ENCODE measurements around the gene GCLC. TPM values are rescaled to one million over a fixed set of nuclear protein-coding genes. Genes with fewer than 3 reads are reported as not detected.

GCLC gene
- total RNA-seq, 1 donor from 2014 or later = 63.1 TPM

DNA sequence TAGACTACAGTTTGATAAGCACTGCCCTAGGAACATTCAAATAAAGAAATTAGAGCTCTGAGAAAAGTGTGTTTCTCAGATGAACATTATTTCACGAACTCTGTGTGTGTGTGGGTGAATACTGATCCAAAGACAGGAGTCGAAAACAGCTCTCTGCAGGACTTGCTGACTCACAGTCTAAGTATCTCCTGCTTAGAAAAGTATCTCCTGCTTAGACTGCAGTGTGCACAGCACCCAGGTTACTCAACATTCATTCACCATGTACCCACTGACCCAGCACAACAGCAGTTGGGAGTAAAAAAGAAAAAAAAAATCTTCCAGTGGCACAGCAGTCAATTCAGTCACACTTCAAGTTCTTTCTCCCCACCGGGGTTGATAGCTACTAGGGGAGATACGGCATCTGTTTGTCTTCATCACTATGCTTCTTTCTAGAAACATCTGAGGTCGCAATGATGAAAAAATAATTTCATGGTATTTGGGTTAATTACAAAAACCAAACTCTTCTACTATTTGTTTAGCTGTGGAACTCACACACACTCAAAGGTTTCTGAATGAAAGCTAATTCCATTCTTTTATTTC, 48.0 kb downstream of the GCLC start:
- TF ChIP-seq, protein P1, sequence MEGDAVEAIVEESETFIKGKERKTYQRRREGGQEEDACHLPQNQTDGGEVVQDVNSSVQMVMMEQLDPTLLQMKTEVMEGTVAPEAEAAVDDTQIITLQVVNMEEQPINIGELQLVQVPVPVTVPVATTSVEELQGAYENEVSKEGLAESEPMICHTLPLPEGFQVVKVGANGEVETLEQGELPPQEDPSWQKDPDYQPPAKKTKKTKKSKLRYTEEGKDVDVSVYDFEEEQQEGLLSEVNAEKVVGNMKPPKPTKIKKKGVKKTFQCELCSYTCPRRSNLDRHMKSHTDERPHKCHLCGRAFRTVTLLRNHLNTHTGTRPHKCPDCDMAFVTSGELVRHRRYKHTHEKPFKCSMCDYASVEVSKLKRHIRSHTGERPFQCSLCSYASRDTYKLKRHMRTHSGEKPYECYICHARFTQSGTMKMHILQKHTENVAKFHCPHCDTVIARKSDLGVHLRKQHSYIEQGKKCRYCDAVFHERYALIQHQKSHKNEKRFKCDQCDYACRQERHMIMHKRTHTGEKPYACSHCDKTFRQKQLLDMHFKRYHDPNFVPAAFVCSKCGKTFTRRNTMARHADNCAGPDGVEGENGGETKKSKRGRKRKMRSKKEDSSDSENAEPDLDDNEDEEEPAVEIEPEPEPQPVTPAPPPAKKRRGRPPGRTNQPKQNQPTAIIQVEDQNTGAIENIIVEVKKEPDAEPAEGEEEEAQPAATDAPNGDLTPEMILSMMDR (IDR thresholded peaks at IDR 0.05) = no peak
- no peak for TF ChIP-seq POLR2A (IDR thresholded peaks at IDR 0.05)
- TF ChIP-seq POLR2AphosphoS5 (IDR thresholded peaks at IDR 0.05; ENCODE audit: insufficient read depth in 1 of 2, low read depth in 1 of 2) = no peak
- intact Hi-C loops (cut with DNase I) = loop anchor here (5.0 to 10.0 kb wide), 2 partner anchors 158 to 230 kb away; no protein-coding TSS in a partner anchor
- Histone ChIP-seq H3K4me1 (peaks cover 9% of the 10 kb centered on the region), H3K27me3 (no peaks in the 10 kb centered on the region), H3K4me3 (no peak overlapping the region), H3K36me3 (peaks cover 0 to 21% of the 10 kb centered on the region in 2 donors), H3K27ac (no peak overlapping the region), H3K9me3 (no peaks in the 10 kb centered on the region)
- no peak for DNase-seq (ENCODE audit: extremely low spot score in 2 of 2)

DNA sequence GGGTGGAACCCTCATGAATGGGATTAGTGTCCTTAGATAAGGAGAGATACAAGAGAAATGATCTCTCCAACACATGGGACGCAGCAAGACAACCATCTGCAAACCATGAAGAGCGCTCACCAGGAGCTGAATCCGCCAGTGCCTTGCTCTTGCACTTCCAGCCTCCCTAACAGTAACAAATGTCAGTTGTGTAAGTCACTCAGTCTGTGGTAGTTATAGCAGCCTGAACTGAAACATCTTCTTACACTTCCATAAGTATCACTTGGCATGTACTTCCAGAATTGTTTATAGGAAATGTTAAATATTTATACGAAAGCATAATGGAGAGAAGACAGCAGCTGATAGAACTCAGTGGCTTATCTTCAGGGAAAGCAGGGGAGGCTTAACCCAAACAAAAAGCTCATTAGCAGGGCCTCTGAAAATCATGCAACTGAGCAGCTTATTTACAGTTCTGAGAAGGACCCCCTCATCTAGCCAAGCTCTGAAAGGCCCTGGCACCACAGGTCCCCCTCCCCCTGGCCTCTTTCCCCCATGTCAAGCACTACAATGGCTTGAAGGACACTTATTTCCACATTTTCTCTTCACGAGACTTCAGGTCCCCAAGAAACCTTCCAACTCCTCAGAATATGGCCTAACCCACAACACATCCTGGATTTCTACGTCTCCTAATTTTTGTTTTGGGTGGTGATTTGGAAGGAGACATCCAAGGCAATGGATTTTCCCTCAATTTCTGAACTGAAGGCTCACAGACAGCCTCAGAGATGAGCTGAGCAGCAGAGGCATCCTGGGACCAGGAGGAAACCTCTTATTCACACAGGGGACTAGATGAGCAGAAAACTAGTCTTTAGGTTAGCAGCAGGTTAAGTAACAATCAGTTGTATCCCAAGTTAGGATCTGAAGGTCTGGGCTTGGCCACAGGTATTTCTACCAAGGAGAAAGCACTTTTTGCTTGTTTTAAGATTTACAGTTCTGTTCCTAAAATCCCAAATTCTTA, 49.1 kb downstream of the GCLC start:
- Histone ChIP-seq H3K36me3 (peaks cover 0 to 21% of the 10 kb centered on the region in 2 donors), H3K4me1 (peaks cover 9% of the 10 kb centered on the region), H3K9me3 (no peaks in the 10 kb centered on the region), H3K4me3 (no peak overlapping the region), H3K27ac (no peak overlapping the region), H3K27me3 (no peaks in the 10 kb centered on the region)
- intact Hi-C loops (cut with DNase I) = loop anchor here (5.0 to 10.0 kb wide), 2 partner anchors 159 to 231 kb away; no protein-coding TSS in a partner anchor
- DNase-seq (ENCODE audit: extremely low spot score in 2 of 2) = no peak
- TF ChIP-seq POLR2A (IDR thresholded peaks at IDR 0.05) (no peak), POLR2AphosphoS5 (IDR thresholded peaks at IDR 0.05; ENCODE audit: insufficient read depth in 1 of 2, low read depth in 1 of 2) (no peak)
- TF ChIP-seq, protein P1 (IDR thresholded peaks at IDR 0.05) = no peak

DNA sequence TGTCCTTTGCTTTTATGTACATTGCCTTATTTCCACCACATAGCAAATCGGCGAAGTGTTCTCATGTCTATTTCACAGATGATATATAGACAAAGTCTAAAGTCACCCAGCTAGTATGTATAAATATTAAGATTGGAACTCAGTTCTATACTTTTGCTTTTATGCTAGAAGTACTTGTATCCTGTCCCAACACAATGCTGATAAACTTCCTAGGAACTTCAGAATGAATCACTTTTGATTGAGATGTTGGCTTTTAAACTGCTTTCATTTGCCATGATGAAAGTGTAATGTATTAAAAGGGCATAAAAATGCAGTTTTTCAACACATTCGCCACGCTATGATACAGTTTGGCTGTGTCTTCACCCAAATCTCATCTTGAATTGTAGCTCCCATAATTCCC, 50.8 kb downstream of the GCLC start:
- Histone ChIP-seq H3K9me3 (no peaks in the 10 kb centered on the region), H3K27ac (no peak overlapping the region), H3K4me3 (no peak overlapping the region), H3K4me1 (peaks cover 9% of the 10 kb centered on the region), H3K27me3 (no peaks in the 10 kb centered on the region), H3K36me3 (peaks cover 0 to 7% of the 10 kb centered on the region in 2 donors)
- no peak for DNase-seq (ENCODE audit: extremely low spot score in 2 of 2)
- TF ChIP-seq POLR2AphosphoS5 (IDR thresholded peaks at IDR 0.05; ENCODE audit: insufficient read depth in 1 of 2, low read depth in 1 of 2) (no peak), POLR2A (IDR thresholded peaks at IDR 0.05) (no peak)
- TF ChIP-seq, protein P1 (IDR thresholded peaks at IDR 0.05) = no peak
- intact Hi-C loops (cut with DNase I) = loop anchor here (10.0 kb wide), 1 partner anchor 161 kb away; no protein-coding TSS in a partner anchor

DNA sequence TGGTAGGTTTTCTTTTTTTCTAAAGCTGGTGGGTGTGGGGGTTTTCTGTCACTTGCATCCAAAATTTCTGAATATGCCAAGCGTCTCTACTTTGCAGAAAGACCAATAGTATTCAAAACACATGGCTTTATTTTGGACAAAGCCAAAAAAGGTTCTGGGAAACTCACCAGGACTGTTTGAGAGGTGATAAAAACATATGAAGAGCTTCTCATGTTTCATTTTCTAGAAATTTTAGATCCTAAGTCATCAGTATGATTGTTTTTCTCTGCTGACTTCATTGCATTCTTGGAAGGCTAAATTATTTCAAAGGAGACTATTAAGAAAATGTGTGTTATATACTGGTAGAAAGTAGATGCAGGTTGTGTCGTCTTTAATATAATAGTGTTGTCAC, 51.3 kb downstream of the GCLC start:
- Histone ChIP-seq H3K27me3 (no peaks in the 10 kb centered on the region), H3K4me1 (peaks cover 9% of the 10 kb centered on the region), H3K4me3 (no peak overlapping the region), H3K27ac (no peak overlapping the region), H3K9me3 (no peaks in the 10 kb centered on the region), H3K36me3 (peaks cover 0 to 2% of the 10 kb centered on the region in 2 donors)
- intact Hi-C loops (cut with DNase I) = loop anchor here (10.0 kb wide), 1 partner anchor 161 kb away; no protein-coding TSS in a partner anchor
- TF ChIP-seq, protein P1 (IDR thresholded peaks at IDR 0.05) = no peak
- TF ChIP-seq POLR2AphosphoS5 (IDR thresholded peaks at IDR 0.05; ENCODE audit: insufficient read depth in 1 of 2, low read depth in 1 of 2) = no peak
- TF ChIP-seq POLR2A (IDR thresholded peaks at IDR 0.05) = no peak
- DNase-seq (ENCODE audit: extremely low spot score in 2 of 2) = no peak
